Muscle of arm (tissue), 12 donors: ENCODE measurements around the gene ADIPOR1. TPM values are rescaled to one million over a fixed set of nuclear protein-coding genes. Genes with fewer than 3 reads are reported as not detected.
"Not testable (repeated sequence)": the region's sequence is repeated elsewhere in the genome, so short reads cannot be mapped to it uniquely, and the experiment has no call there.

Source experiments
- DNase-seq: peaks from one replicate; pipeline ENCODE4 v3.0.0-alpha.2; 2013
- polyA plus RNA-seq, 12 donors: library from polyadenylated mRNA; unstranded; fragments of 120-200 nt; gene quantifications; one replicate each; pipeline ENCODE4 v1.2.1, GENCODE V29; 2013; ENCODE audit not compliant: insufficient read length in 12 of 12

Gene ADIPOR1
- polyA plus RNA-seq, 12 donors, result 61.1 to 98.8 (median 72.9) TPM; not detected in 1

- no peak for DNase-seq
Observed at GRCh38 chr1:202942426-202942825, 15.7 kb downstream of the ADIPOR1 start.

GRCh38 chr1:202941372-202941771, 16.7 kb downstream of the ADIPOR1 start:
- DNase-seq, result no peak

GRCh38 chr1:202940561-202940960, 17.6 kb downstream of the ADIPOR1 start:
- DNase-seq, result no peak

- DNase-seq, result no peak
Observed at GRCh38 chr1:202938287-202938925, 19.7 kb downstream of the ADIPOR1 start.

- DNase-seq, result not testable (repeated sequence)
Observed at GRCh38 chr1:202936409-202936808, 21.7 kb downstream of the ADIPOR1 start.

- DNase-seq, result no peak
Observed at GRCh38 chr1:202935844-202936243, 22.3 kb downstream of the ADIPOR1 start.

GRCh38 chr1:202934755-202935154, 23.4 kb downstream of the ADIPOR1 start:
- DNase-seq, result no peak

- no peak for DNase-seq
Observed at GRCh38 chr1:202932476-202932875, 25.6 kb downstream of the ADIPOR1 start.

GRCh38 chr1:202926581-202927491, 31.3 kb downstream of the ADIPOR1 start, which contains the start of gene KLHL12:
TSS of gene KLHL12 (minus strand) at chr1:202927234. CDS start at chr1:202925162, 2,072 bp downstream.
- DNase-seq, result peak; percentile 97

- no peak for DNase-seq
Observed at GRCh38 chr1:202923533-202923932, 34.6 kb downstream of the ADIPOR1 start.

- DNase-seq, result no peak
Observed at GRCh38 chr1:202919615-202920014, 38.5 kb downstream of the ADIPOR1 start.

GRCh38 chr1:202915146-202915545, 43.0 kb downstream of the ADIPOR1 start:
- DNase-seq, result no peak

GRCh38 chr1:202912476-202912875, 45.6 kb downstream of the ADIPOR1 start:
- not testable (repeated sequence) for DNase-seq

- DNase-seq, result no peak
Observed at GRCh38 chr1:202909494-202909893, 48.6 kb downstream of the ADIPOR1 start.

GRCh38 chr1:202908998-202909397, 49.1 kb downstream of the ADIPOR1 start:
- DNase-seq, result no peak

- no peak for DNase-seq
Observed at GRCh38 chr1:202905331-202905730, 52.8 kb downstream of the ADIPOR1 start.

GRCh38 chr1:202903808-202904207, 54.3 kb downstream of the ADIPOR1 start:
- not testable (repeated sequence) for DNase-seq

- DNase-seq, result no peak
Observed at GRCh38 chr1:202901555-202901954, 56.6 kb downstream of the ADIPOR1 start.

- no peak for DNase-seq
Observed at GRCh38 chr1:202892501-202892900, 65.6 kb downstream of the ADIPOR1 start.
